Measurements from ENCODE around the gene PTTG1IP.

The PTTG1IP gene

GRCh38 chr21:44857127-44857892 lies 16.2 kb downstream of the PTTG1IP start:
- in situ Hi-C loops (cut with HindIII; ENCODE audit: low sequenced_read_pairs) = no loop called here
- DNase-seq (ENCODE audit: low read depth, low spot score) = no peak
- H3K4me3 ChIP-seq (ENCODE audit: low read depth, low read length) = no peak overlapping the region
- no peak for TF ChIP-seq CTCF (IDR thresholded peaks at IDR 0.05; ENCODE audit: low read depth, low read length)

- in situ Hi-C loops (cut with HindIII; ENCODE audit: low sequenced_read_pairs) = no loop called here
- no peak for TF ChIP-seq CTCF (IDR thresholded peaks at IDR 0.05; ENCODE audit: low read depth, low read length)
- no peak overlapping the region for H3K4me3 ChIP-seq (ENCODE audit: low read depth, low read length)
- DNase-seq (ENCODE audit: low read depth, low spot score) = no peak
These were observed 17.4 kb downstream of the PTTG1IP start for GRCh38 chr21:44856131-44856530.

DNA sequence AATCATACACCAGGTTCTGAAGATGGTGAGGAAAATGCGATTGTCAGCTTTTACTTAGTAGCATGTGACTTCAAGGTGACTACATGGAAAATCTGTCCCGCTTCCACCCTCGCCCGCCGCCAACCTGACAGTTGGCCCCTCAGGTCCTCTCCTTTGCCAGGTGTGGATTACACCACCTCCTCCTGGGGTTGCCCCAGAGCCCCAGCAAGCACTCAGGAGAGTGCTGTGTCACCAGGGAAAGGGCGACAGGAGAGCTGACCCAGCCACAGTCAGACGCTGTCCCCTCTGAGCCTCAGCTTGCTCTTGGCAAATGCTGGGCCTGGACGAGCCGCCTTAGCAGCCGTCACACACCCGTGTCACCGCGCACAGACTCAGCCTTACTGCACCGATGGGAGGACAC lies 17.9 kb downstream of the PTTG1IP start:
- in situ Hi-C loops (cut with HindIII; ENCODE audit: low sequenced_read_pairs) = no loop called here
- no peak overlapping the region for H3K4me3 ChIP-seq (ENCODE audit: low read depth, low read length)
- TF ChIP-seq CTCF (IDR thresholded peaks at IDR 0.05; ENCODE audit: low read depth, low read length) = no peak
- no peak for DNase-seq (ENCODE audit: low read depth, low spot score)

GRCh38 chr21:44854664-44855446 lies 18.6 kb downstream of the PTTG1IP start:
- in situ Hi-C loops (cut with HindIII; ENCODE audit: low sequenced_read_pairs) = no loop called here
- no peak for DNase-seq (ENCODE audit: low read depth, low spot score)
- no peak for TF ChIP-seq CTCF (IDR thresholded peaks at IDR 0.05; ENCODE audit: low read depth, low read length)
- no peak overlapping the region for H3K4me3 ChIP-seq (ENCODE audit: low read depth, low read length)

DNA sequence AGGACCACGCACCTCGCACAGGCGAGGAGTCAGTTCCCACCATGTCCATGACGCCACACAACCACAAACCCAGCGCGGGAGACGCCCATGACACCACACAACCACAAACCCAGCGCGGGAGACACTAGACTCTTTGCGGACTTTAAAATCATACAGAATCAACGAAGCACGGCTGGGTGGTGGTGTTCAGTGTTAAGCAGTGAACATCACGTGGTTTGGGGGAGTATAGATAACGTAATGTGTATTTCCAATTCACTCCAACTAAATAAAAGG lies 19.2 kb downstream of the PTTG1IP start:
- no peak for TF ChIP-seq CTCF (IDR thresholded peaks at IDR 0.05; ENCODE audit: low read depth, low read length)
- no peak for DNase-seq (ENCODE audit: low read depth, low spot score)
- H3K4me3 ChIP-seq (ENCODE audit: low read depth, low read length) = no peak overlapping the region
- in situ Hi-C loops (cut with HindIII; ENCODE audit: low sequenced_read_pairs) = no loop called here

DNA sequence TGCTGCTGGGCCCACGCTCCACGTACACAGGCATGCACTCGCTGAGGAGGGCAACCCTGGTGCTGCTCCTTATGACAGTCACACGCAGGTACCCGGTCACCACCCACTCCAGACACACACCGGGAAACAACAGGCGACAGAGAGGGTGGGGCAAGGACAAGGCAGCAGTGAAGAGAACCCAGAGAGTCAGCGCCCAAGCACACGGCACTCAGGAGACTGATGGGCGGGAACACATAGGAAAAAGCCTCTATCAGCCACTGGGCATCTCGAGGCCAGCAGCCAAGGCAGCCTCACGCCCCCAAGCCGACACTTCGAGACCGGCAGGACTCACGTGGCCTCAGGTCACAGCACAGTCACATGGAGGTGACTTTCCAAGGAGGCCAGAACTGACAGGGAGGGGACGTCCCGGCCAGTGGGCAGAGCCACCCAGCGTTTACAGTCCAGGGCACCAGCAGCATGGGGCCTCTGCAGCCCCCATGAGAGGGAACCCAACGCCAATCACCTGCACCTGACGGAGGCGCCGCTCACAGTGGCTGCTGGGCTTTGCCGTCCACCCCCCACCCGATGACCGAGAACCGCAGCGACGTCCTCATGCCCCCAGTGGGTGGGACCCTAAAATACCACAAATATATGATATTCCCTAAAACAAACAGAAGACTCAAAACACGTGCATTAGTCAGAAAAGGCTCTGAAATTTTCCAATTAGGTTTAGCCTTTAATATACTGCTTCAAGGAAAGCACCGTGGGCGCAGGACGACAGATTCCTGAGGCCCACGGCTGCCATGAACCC lies 19.7 kb downstream of the PTTG1IP start:
- in situ Hi-C loops (cut with HindIII; ENCODE audit: low sequenced_read_pairs) = no loop called here
- H3K4me3 ChIP-seq (ENCODE audit: low read depth, low read length) = no peak overlapping the region

More for the DNA sequence above, 19.7 kb downstream of the PTTG1IP start:
- no peak for TF ChIP-seq CTCF (IDR thresholded peaks at IDR 0.05; ENCODE audit: low read depth, low read length)
- no peak for DNase-seq (ENCODE audit: low read depth, low spot score)

Data from astrocyte of the spinal cord (primary cell).